ENCODE measurements around the gene TPRX1. TPM values are rescaled to one million over a fixed set of nuclear protein-coding genes. Genes with fewer than 3 reads are reported as not detected.
"Not testable (repeated sequence)": the region's sequence is repeated elsewhere in the genome, so short reads cannot be mapped to it uniquely, and the experiment has no call there.

TPRX1 gene
- total RNA-seq, 3 donors from 2014 or later = not detected

DNA sequence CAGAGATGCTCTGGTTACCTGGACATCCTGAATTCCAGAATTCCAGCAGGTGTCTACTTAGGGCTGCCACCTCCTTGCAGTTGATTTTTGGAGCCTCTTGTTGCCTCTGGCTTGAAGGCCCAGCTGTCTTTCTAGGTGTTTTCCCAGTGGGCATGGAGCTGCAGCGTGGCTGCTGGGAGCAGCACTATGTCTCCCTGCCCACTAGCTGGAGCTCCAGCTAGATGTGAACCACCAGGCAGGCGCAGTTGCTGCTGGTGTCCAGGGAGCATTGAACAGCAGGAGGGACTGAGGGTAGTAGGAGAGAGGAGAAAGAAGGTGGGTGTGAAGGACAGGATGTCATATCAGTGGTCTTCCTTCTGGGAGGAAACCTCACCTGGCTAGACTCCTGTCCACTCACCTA lies 35.7 kb downstream of the TPRX1 start:
- H3K27me3 ChIP-seq = no peaks in the 10 kb centered on the region
- H3K4me1 ChIP-seq = no peaks in the 10 kb centered on the region
- no peaks in the 10 kb centered on the region for H3K9me3 ChIP-seq
- H3K27ac ChIP-seq = no peak overlapping the region
- no peaks in the 10 kb centered on the region for H3K36me3 ChIP-seq
- intact Hi-C loops (cut with DNase I; ENCODE audit: low total_unique reads) = no loop called here
- no peak overlapping the region for H3K4me3 ChIP-seq
- DNase-seq (ENCODE audit: low spot score in 2 of 2) = no peak
- TF ChIP-seq POLR2A (IDR thresholded peaks at IDR 0.05) (no peak), POLR2AphosphoS5 (IDR thresholded peaks at IDR 0.05) (no peak)
- TF ChIP-seq, protein P1, sequence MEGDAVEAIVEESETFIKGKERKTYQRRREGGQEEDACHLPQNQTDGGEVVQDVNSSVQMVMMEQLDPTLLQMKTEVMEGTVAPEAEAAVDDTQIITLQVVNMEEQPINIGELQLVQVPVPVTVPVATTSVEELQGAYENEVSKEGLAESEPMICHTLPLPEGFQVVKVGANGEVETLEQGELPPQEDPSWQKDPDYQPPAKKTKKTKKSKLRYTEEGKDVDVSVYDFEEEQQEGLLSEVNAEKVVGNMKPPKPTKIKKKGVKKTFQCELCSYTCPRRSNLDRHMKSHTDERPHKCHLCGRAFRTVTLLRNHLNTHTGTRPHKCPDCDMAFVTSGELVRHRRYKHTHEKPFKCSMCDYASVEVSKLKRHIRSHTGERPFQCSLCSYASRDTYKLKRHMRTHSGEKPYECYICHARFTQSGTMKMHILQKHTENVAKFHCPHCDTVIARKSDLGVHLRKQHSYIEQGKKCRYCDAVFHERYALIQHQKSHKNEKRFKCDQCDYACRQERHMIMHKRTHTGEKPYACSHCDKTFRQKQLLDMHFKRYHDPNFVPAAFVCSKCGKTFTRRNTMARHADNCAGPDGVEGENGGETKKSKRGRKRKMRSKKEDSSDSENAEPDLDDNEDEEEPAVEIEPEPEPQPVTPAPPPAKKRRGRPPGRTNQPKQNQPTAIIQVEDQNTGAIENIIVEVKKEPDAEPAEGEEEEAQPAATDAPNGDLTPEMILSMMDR (IDR thresholded peaks at IDR 0.05) = no peak

DNA sequence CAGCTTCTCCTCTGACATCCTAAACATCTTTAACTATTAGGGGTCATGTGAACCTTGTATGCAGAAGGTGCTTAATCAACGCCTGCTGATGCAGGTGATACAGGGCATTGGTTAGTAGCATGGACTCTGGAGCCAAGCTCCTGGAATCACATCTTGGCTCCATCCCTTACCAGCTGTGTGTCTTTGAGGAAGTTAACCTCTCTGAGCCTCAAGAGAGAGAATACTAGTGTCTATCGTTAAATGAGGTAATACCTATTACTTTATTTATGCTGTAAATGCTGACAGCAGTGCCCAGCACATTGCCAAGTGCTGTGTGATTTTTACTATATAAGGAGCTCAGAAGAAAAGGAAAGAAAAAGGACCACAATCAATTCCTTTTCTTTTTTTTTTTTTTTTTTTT lies 37.0 kb downstream of the TPRX1 start:
- Histone ChIP-seq H3K4me3 (no peak overlapping the region), H3K27me3 (no peaks in the 10 kb centered on the region), H3K36me3 (no peaks in the 10 kb centered on the region), H3K27ac (no peak overlapping the region), H3K4me1 (no peaks in the 10 kb centered on the region), H3K9me3 (no peaks in the 10 kb centered on the region)
- TF ChIP-seq, protein P1 (IDR thresholded peaks at IDR 0.05) = no peak
- TF ChIP-seq POLR2AphosphoS5 (IDR thresholded peaks at IDR 0.05) (no peak), POLR2A (IDR thresholded peaks at IDR 0.05) (no peak)
- intact Hi-C loops (cut with DNase I; ENCODE audit: low total_unique reads) = no loop called here
- no peak for DNase-seq (ENCODE audit: low spot score in 2 of 2)

DNA sequence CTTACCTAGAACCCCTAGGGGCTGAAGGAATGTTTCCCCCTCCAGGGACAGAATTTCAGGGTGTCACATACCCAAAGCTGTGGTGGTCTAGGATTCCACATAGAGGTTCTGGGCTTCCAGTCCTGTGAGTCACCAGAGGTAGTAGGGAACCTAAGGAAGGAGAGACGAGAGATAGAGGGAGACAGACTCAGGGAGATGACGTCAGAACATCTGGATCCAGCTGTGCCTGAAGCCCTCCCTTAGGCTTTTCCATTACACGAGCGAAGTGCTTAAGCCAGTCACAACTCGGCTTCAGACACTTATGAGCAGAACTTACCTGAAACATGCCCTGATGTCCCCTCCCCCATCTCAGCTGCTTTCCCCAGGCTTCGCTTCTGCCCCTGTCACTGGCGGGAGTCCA lies 37.7 kb downstream of the TPRX1 start:
- no peak for TF ChIP-seq POLR2AphosphoS5 (IDR thresholded peaks at IDR 0.05)
- TF ChIP-seq, protein P1 (IDR thresholded peaks at IDR 0.05) = no peak
- TF ChIP-seq POLR2A (IDR thresholded peaks at IDR 0.05) = no peak
- H3K9me3 ChIP-seq = no peaks in the 10 kb centered on the region
- H3K36me3 ChIP-seq = no peaks in the 10 kb centered on the region
- intact Hi-C loops (cut with DNase I; ENCODE audit: low total_unique reads) = no loop called here
- H3K4me1 ChIP-seq = no peaks in the 10 kb centered on the region
- no peak overlapping the region for H3K27ac ChIP-seq
- no peak for DNase-seq (ENCODE audit: low spot score in 2 of 2)
- no peak overlapping the region for H3K4me3 ChIP-seq
- H3K27me3 ChIP-seq = no peaks in the 10 kb centered on the region

DNA sequence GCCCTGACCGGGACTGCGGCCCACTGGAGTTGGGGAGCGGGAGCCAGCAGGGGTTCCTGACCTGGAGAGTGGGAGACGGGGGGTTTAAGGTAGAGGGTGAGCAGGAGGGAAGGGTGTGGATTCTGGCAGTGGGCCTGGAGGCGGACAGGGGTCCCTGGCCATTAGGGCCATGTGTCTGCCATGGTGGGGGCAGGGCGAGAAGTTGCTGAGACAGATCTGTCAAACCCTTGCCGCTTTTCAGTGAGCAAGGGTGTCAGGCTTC lies 38.1 kb downstream of the TPRX1 start:
- Histone ChIP-seq H3K4me3 (no peak overlapping the region), H3K27me3 (no peaks in the 10 kb centered on the region), H3K27ac (no peak overlapping the region), H3K9me3 (no peaks in the 10 kb centered on the region), H3K36me3 (no peaks in the 10 kb centered on the region), H3K4me1 (no peaks in the 10 kb centered on the region)
- TF ChIP-seq POLR2AphosphoS5 (IDR thresholded peaks at IDR 0.05) = no peak
- TF ChIP-seq POLR2A (IDR thresholded peaks at IDR 0.05) = no peak
- TF ChIP-seq, protein P1 (IDR thresholded peaks at IDR 0.05) = no peak
- DNase-seq (ENCODE audit: low spot score in 2 of 2) = no peak
- intact Hi-C loops (cut with DNase I; ENCODE audit: low total_unique reads) = no loop called here

DNA sequence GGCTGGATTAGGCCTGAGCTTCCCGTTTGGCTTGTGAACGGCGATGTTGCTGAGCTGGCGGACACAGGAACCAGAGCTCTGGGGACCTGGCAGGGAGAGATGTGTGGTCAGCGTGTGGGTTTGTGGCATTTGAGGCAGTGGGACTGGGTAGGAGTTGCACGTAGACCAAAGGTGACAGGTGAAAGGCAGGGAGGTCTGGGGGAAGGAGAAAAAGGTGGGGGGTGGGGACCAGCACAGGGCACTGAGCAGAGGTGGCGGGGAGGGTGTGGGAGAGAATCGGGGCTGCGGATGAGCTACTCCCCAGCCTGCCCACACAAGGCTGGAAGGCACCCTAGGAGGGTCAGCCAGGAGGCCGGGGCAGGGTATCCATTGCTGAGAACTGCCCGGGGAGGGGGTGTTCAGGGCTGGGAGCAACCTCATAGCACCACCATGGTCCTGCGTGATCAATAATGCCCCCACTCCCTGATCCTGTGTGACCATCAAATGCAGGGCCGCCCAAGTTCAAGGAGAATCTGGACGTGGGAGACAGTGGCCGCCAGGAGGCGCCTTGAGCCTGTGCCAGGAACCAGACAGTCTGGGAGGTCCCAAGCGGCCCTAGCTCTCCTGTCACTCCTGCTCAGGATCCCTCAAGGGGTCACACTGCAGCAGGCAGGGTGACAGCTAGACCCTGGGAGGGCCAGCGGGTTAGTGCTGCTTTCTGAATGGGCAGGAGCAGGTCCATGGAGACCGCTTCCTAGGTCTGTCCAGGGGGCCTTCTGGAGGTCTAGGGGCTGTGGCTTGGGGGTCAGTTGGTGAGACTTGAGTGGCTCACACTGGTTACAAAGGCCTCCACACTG lies 38.6 kb downstream of the TPRX1 start:
- Histone ChIP-seq H3K27ac (peak overlapping the region in 1 of 2 donors; percentile 19), H3K36me3 (no peaks in the 10 kb centered on the region), H3K4me3 (no peak overlapping the region), H3K4me1 (no peaks in the 10 kb centered on the region), H3K9me3 (no peaks in the 10 kb centered on the region), H3K27me3 (no peaks in the 10 kb centered on the region)
- intact Hi-C loops (cut with DNase I; ENCODE audit: low total_unique reads) = no loop called here
- DNase-seq (ENCODE audit: low spot score in 2 of 2) = peak in 1 of 2 donors; percentile 69
- no peak for TF ChIP-seq POLR2AphosphoS5 (IDR thresholded peaks at IDR 0.05)
- TF ChIP-seq, protein P1 (IDR thresholded peaks at IDR 0.05) = peak in 2 of 3 donors; percentile 65 to 71

DNA sequence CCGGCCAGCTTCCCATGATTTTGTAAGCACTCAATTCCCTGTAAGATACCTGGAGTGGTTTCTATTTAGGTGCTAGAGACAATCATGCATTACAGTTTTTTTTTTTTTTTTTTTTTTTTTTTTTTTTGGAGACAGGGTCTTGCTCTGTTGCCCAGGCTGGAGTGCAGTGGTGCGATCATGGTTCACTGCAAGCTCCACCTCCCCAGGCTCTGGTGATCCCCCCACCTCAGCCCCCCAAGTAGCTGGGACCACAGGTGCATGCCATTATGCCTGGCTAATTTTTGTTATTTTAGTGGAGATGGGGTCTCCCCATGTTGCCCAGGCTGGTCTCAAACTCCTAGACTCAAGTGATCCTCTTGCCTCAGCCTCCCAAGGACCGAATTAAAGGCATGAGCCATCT lies 39.6 kb downstream of the TPRX1 start:
- intact Hi-C loops (cut with DNase I; ENCODE audit: low total_unique reads); H3K27ac ChIP-seq; H3K27me3 ChIP-seq; H3K4me1 ChIP-seq; H3K9me3 ChIP-seq; H3K4me3 ChIP-seq; DNase-seq (ENCODE audit: low spot score in 2 of 2); H3K36me3 ChIP-seq: not testable (repeated sequence)
